Tibial nerve (tissue), 3 donors: Measurements from ENCODE around the gene TGFB2.

Source experiments
- POLR2A ChIP-seq, 2 donors: fragments of 450-650 bp; IDR thresholded peaks; one replicate each; pipeline ENCODE4 v1.6.1; 2017; ENCODE audit warnings: antibody characterized with exemption in 2 of 2, mild to moderate bottlenecking in 2 of 2, moderate library complexity in 2 of 2
- TF ChIP-seq, protein P1 (sequence below), 5 experiments: fragments of 200-600 bp in 3 of 5; fragments of 450-650 bp in 2 of 5; sonication (generic) in 3 of 5; IDR thresholded peaks; one replicate each; pipeline ENCODE4 v1.5.1; 2016 to 2019; ENCODE audit warnings: antibody characterized with exemption in 5 of 5, mild to moderate bottlenecking in 3 of 5, moderate library complexity in 2 of 5

DNA sequence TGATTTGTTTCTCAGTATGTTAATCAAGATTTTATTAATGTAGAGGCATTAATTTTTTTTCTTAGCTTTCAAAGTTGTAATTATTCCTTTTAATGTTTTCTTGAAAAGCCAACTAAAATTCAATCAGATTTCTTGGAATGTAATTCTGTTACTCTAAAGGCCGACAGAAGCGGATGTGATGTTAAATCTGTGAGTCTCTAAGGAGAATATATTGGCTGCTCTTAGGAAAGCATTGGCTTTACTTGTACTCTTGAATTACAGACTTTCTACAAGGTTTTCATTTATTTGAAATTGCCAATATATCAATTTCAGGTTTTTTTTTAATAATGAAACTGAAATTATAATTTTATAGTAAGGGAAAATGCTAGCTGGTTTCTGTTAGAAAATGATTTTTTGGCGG lies 30.8 kb upstream of the TGFB2 start:
- TF ChIP-seq, protein P1, sequence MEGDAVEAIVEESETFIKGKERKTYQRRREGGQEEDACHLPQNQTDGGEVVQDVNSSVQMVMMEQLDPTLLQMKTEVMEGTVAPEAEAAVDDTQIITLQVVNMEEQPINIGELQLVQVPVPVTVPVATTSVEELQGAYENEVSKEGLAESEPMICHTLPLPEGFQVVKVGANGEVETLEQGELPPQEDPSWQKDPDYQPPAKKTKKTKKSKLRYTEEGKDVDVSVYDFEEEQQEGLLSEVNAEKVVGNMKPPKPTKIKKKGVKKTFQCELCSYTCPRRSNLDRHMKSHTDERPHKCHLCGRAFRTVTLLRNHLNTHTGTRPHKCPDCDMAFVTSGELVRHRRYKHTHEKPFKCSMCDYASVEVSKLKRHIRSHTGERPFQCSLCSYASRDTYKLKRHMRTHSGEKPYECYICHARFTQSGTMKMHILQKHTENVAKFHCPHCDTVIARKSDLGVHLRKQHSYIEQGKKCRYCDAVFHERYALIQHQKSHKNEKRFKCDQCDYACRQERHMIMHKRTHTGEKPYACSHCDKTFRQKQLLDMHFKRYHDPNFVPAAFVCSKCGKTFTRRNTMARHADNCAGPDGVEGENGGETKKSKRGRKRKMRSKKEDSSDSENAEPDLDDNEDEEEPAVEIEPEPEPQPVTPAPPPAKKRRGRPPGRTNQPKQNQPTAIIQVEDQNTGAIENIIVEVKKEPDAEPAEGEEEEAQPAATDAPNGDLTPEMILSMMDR (IDR thresholded peaks at IDR 0.05) = no peak
- TF ChIP-seq POLR2A (IDR thresholded peaks at IDR 0.05) = no peak
